HEK293T (cell line): Measurements from ENCODE around the gene EHBP1L1.

ENCODE experiments used
- BHLHE40 ChIP-seq: fragments of 450-650 bp; IDR thresholded peaks from 2 replicates; pipeline ENCODE4 v1.6.1; 2016; ENCODE audit warnings: mild to moderate bottlenecking, moderate library complexity, borderline replicate concordance
- L3MBTL2 ChIP-seq: fragments of 450-650 bp; conservative IDR thresholded peaks from 2 replicates; pipeline ENCODE4 v1.6.1; 2016; ENCODE audit warnings: mild to moderate bottlenecking
- NFRKB ChIP-seq: fragments of 450-650 bp; IDR thresholded peaks from 2 replicates; pipeline ENCODE4 v1.6.1; 2016; ENCODE audit warnings: mild to moderate bottlenecking, moderate library complexity

DNA sequence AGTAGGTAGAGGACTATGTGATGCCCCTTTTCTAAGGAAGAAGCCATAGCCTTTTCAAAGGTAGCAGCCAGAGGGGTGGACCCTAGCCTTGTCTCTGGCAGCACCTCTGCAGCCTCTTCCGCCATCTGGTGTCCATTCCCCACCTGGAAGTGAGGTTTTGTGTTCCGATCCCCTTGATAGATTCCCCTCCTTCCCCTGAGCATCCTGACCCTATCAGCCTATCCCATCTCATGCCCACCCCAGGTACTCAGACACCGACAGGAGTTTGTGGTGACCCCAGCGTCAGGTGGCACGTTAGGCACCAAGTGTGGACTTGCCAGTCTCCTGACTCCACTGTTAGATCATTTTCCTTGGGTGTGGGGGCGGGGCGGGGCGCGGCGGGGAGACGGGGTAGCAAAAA, 3.9 kb upstream of the EHBP1L1 start:
- no peak for TF ChIP-seq BHLHE40
- TF ChIP-seq NFRKB, result no peak
- no peak for TF ChIP-seq L3MBTL2
